Measurements from ENCODE around the gene EVA1A. TPM values are rescaled to one million over a fixed set of nuclear protein-coding genes. Genes with fewer than 3 reads are reported as not detected.

EVA1A gene
- total RNA-seq, 1 donor from 2014 or later: 19.0 TPM

DNA sequence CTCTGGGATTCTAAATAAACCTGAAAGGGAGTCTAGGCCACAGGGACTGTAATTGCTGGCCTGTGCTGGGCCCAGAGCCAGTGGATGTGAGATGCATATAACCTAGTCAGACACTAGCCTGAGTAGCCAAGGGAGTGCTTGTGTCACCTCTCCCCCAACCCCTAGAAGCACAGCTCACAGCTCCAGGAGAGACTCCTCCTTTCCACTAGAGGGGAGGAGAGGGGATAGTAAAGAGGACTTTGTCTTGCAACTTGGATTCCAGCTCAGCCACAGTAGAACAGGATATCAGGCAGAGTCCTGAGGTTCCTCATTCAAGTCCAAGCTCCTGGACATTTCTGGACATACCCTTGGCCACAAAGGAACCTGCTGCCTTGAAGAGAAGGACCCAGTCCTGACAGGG is 18.4 kb upstream of the EVA1A start:
- no peak overlapping the region for H3K4me3 Mint-ChIP-seq (ENCODE audit: unreplicated experiment)
- DNase-seq (ENCODE audit: low read depth) (no peak), FAIRE-seq (no peak)
- Histone ChIP-seq H3K4me2 (ENCODE audit: low read length) (no peak overlapping the region), H4K20me1 (ENCODE audit: insufficient read depth, low read length) (no peaks in the 10 kb centered on the region), H3K9me3 (ENCODE audit: insufficient read depth, low read depth, low read length) (no peaks in the 10 kb centered on the region), H3K4me1 (ENCODE audit: insufficient read depth, low read length) (no peaks in the 10 kb centered on the region), H2AFZ (ENCODE audit: low read depth, low read length) (no peak overlapping the region), H3K9ac (ENCODE audit: low read length) (no peak overlapping the region), H3K27me3 (ENCODE audit: insufficient read depth, low read length) (no peaks in the 10 kb centered on the region), H3K36me3 (ENCODE audit: insufficient read depth, low read length) (no peaks in the 10 kb centered on the region), H3K4me3 (ENCODE audit: insufficient read depth, low read depth, low read length) (no peak overlapping the region), H3K27ac (ENCODE audit: low read depth, low read length) (no peak overlapping the region), H3K79me2 (ENCODE audit: insufficient read depth, low read length) (no peaks in the 10 kb centered on the region)
- H3K27ac Mint-ChIP-seq (ENCODE audit: unreplicated experiment): no peak overlapping the region
- H3K27me3 Mint-ChIP-seq (ENCODE audit: low read depth, unreplicated experiment): no peaks in the 10 kb centered on the region
- no peaks in the 10 kb centered on the region for H3K9me3 Mint-ChIP-seq (ENCODE audit: unreplicated experiment)
- TF ChIP-seq, protein P1, sequence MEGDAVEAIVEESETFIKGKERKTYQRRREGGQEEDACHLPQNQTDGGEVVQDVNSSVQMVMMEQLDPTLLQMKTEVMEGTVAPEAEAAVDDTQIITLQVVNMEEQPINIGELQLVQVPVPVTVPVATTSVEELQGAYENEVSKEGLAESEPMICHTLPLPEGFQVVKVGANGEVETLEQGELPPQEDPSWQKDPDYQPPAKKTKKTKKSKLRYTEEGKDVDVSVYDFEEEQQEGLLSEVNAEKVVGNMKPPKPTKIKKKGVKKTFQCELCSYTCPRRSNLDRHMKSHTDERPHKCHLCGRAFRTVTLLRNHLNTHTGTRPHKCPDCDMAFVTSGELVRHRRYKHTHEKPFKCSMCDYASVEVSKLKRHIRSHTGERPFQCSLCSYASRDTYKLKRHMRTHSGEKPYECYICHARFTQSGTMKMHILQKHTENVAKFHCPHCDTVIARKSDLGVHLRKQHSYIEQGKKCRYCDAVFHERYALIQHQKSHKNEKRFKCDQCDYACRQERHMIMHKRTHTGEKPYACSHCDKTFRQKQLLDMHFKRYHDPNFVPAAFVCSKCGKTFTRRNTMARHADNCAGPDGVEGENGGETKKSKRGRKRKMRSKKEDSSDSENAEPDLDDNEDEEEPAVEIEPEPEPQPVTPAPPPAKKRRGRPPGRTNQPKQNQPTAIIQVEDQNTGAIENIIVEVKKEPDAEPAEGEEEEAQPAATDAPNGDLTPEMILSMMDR (IDR thresholded peaks at IDR 0.05; ENCODE audit: insufficient read depth, low read depth, low read length): no peak
- no peak for TF ChIP-seq EZH2 (IDR thresholded peaks at IDR 0.05; ENCODE audit: insufficient read depth, low read length)
- H3K4me1 Mint-ChIP-seq (ENCODE audit: low read depth, unreplicated experiment): no peaks in the 10 kb centered on the region
- H3K36me3 Mint-ChIP-seq (ENCODE audit: low read depth, unreplicated experiment): no peaks in the 10 kb centered on the region

DNA sequence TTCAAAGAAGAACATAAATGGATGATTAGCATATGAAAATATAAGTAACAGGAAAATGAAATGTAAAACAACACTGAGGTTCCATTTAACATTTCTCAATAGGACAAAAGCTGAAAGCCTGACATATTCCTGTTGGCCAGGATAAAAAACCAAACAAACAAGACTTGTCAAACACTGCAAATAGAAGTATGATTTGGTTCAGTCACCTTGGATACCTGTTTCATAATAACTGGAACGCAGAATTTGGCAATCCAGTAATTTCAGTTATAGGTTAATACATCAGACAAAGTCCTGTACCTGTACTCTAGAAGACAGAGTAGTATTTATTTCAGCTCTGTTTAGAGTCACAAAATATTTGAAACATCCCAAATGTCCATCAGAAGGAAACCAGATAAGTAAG is 16.5 kb upstream of the EVA1A start:
- Mint-ChIP-seq H3K9me3 (ENCODE audit: unreplicated experiment) (no peaks in the 10 kb centered on the region), H3K27ac (ENCODE audit: unreplicated experiment) (no peak overlapping the region), H3K4me3 (ENCODE audit: unreplicated experiment) (no peak overlapping the region), H3K27me3 (ENCODE audit: low read depth, unreplicated experiment) (no peaks in the 10 kb centered on the region), H3K36me3 (ENCODE audit: low read depth, unreplicated experiment) (no peaks in the 10 kb centered on the region), H3K4me1 (ENCODE audit: low read depth, unreplicated experiment) (peaks cover 5% of the 10 kb centered on the region)
- H3K4me3 ChIP-seq (ENCODE audit: insufficient read depth, low read depth, low read length): no peak overlapping the region
- TF ChIP-seq, protein P1 (IDR thresholded peaks at IDR 0.05; ENCODE audit: insufficient read depth, low read depth, low read length): no peak
- TF ChIP-seq EZH2 (IDR thresholded peaks at IDR 0.05; ENCODE audit: insufficient read depth, low read length): no peak
- no peaks in the 10 kb centered on the region for H3K9me3 ChIP-seq (ENCODE audit: insufficient read depth, low read depth, low read length)
- no peaks in the 10 kb centered on the region for H3K27me3 ChIP-seq (ENCODE audit: insufficient read depth, low read length)
- no peaks in the 10 kb centered on the region for H4K20me1 ChIP-seq (ENCODE audit: insufficient read depth, low read length)
- no peaks in the 10 kb centered on the region for H3K79me2 ChIP-seq (ENCODE audit: insufficient read depth, low read length)
- no peak for DNase-seq (ENCODE audit: low read depth)
- H3K4me1 ChIP-seq (ENCODE audit: insufficient read depth, low read length): peaks cover under 1% of the 10 kb centered on the region
- H3K4me2 ChIP-seq (ENCODE audit: low read length): no peak overlapping the region
- no peak overlapping the region for H2AFZ ChIP-seq (ENCODE audit: low read depth, low read length)
- no peak overlapping the region for H3K27ac ChIP-seq (ENCODE audit: low read depth, low read length)
- no peaks in the 10 kb centered on the region for H3K36me3 ChIP-seq (ENCODE audit: insufficient read depth, low read length)
- peak; percentile 41 for FAIRE-seq
- H3K9ac ChIP-seq (ENCODE audit: low read length): no peak overlapping the region

DNA sequence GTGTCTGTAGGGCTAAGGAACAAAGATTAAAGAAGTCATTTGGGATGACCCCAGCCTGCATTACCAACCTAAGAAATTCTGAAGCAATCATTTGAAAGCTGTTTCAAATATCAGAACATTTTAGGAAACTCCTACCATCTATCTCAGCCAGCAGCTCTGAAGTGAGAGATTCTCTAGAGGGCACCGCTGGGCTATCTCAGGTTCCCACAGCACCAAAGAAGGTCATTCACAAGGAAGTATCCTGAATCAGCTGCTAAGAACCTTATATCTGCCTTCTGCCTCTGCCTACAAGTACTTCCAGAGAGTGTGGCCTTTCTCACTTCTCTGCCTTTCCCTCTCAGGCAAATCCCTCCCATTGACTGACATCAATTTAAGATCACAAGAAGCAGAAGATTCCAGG is 13.4 kb upstream of the EVA1A start:
- Histone ChIP-seq H2AFZ (ENCODE audit: low read depth, low read length) (no peak overlapping the region), H3K79me2 (ENCODE audit: insufficient read depth, low read length) (no peaks in the 10 kb centered on the region), H3K4me2 (ENCODE audit: low read length) (no peak overlapping the region), H4K20me1 (ENCODE audit: insufficient read depth, low read length) (no peaks in the 10 kb centered on the region), H3K36me3 (ENCODE audit: insufficient read depth, low read length) (no peaks in the 10 kb centered on the region), H3K4me1 (ENCODE audit: insufficient read depth, low read length) (peaks cover 20% of the 10 kb centered on the region), H3K27ac (ENCODE audit: low read depth, low read length) (no peak overlapping the region), H3K4me3 (ENCODE audit: insufficient read depth, low read depth, low read length) (no peak overlapping the region), H3K9ac (ENCODE audit: low read length) (no peak overlapping the region), H3K9me3 (ENCODE audit: insufficient read depth, low read depth, low read length) (no peaks in the 10 kb centered on the region), H3K27me3 (ENCODE audit: insufficient read depth, low read length) (no peaks in the 10 kb centered on the region)
- DNase-seq (ENCODE audit: low read depth): no peak
- Mint-ChIP-seq H3K9me3 (ENCODE audit: unreplicated experiment) (peaks cover 2% of the 10 kb centered on the region), H3K27me3 (ENCODE audit: low read depth, unreplicated experiment) (no peaks in the 10 kb centered on the region), H3K4me3 (ENCODE audit: unreplicated experiment) (no peak overlapping the region), H3K4me1 (ENCODE audit: low read depth, unreplicated experiment) (peaks cover 35% of the 10 kb centered on the region), H3K27ac (ENCODE audit: unreplicated experiment) (no peak overlapping the region), H3K36me3 (ENCODE audit: low read depth, unreplicated experiment) (no peaks in the 10 kb centered on the region)
- FAIRE-seq: no peak
- TF ChIP-seq, protein P1 (IDR thresholded peaks at IDR 0.05; ENCODE audit: insufficient read depth, low read depth, low read length): no peak
- TF ChIP-seq EZH2 (IDR thresholded peaks at IDR 0.05; ENCODE audit: insufficient read depth, low read length): no peak
